K562 (cell line): ENCODE measurements around the gene CTDSP2. TPM values are rescaled to one million over a fixed set of nuclear protein-coding genes. Genes with fewer than 3 reads are reported as not detected.

ENCODE experiments used
- ARID4B ChIP-seq: sonication (generic); formaldehyde crosslinking; IDR thresholded peaks from 2 replicates; pipeline ENCODE4 v1.8.0; 2022; ENCODE audit warnings: mild to moderate bottlenecking, missing genetic modification reagents
- CBFA2T2 ChIP-seq: fragments of 450-650 bp; conservative IDR thresholded peaks from 2 replicates; pipeline ENCODE4 v1.6.1; 2017; ENCODE audit warnings: mild to moderate bottlenecking
- E2F6 ChIP-seq, 2 experiments: IDR thresholded peaks; 2 replicates each; pipeline ENCODE4 v1.6.1; 2011; ENCODE audit warnings: borderline replicate concordance in 1 of 2, control low read depth in 1 of 2, low read depth in 1 of 2, low read length in 1 of 2, mild to moderate bottlenecking in 1 of 2, mixed read lengths in 1 of 2, moderate library complexity in 1 of 2; ENCODE audit not compliant: insufficient read depth in 1 of 2, insufficient read length in 1 of 2, poor library complexity in 1 of 2, severe bottlenecking in 1 of 2; ENCODE audit errors: extremely low read depth in 1 of 2
- ETS1 ChIP-seq: conservative IDR thresholded peaks from 2 replicates; pipeline ENCODE4 v1.6.1; 2011; ENCODE audit warnings: low read depth, mild to moderate bottlenecking, low read length; ENCODE audit not compliant: control insufficient read depth
- FOXK1 ChIP-seq: sonication (generic); formaldehyde crosslinking; IDR thresholded peaks from 2 replicates; pipeline ENCODE4 v1.8.0; 2022; ENCODE audit warnings: missing genetic modification reagents, mild to moderate bottlenecking, borderline replicate concordance
- HMG20A ChIP-seq: fragments of 450-650 bp; formaldehyde crosslinking; conservative IDR thresholded peaks from 2 replicates; pipeline ENCODE4 v1.4.0; 2020; ENCODE audit warnings: mild to moderate bottlenecking, mixed read lengths
- IRF2 ChIP-seq: sonication (generic); formaldehyde crosslinking; IDR thresholded peaks from 2 replicates; pipeline ENCODE4 v1.8.1; 2022; ENCODE audit warnings: mild to moderate bottlenecking, missing genetic modification reagents
- KHSRP ChIP-seq: fragments of 450-650 bp; IDR thresholded peaks from 2 replicates; pipeline ENCODE4 v1.6.1; 2017
- MCM7 ChIP-seq, 2 experiments: fragments of 450-650 bp; IDR thresholded peaks; 2 replicates each; pipeline ENCODE4 v1.6.1; 2016 to 2018
- NR2C2 ChIP-seq, 2 experiments: fragments of 200-800 bp in 1 of 2; sonication (Bioruptor generic) in 1 of 2; sonication (generic) in 1 of 2; formaldehyde crosslinking in 1 of 2; IDR thresholded peaks; 2 replicates each; pipeline versions ENCODE4 v1.6.1 to v1.8.0; 2016 to 2022; ENCODE audit warnings: mild to moderate bottlenecking in 1 of 2, missing compliant biosample characterization in 1 of 2, missing genetic modification characterization in 1 of 2, missing genetic modification reagents in 1 of 2
- POLR2H ChIP-seq: IDR thresholded peaks from 2 replicates; pipeline ENCODE4 v1.6.1; 2016; ENCODE audit warnings: missing genetic modification characterization, low read depth, mild to moderate bottlenecking, control low read depth, missing compliant biosample characterization, moderate library complexity
- SMAD4 ChIP-seq: fragments of 250-450 bp; sonication (Bioruptor Pico); conservative IDR thresholded peaks from 2 replicates; pipeline ENCODE4 v1.8.0; 2021; ENCODE audit warnings: inconsistent platforms, mild to moderate bottlenecking, moderate library complexity
- TEAD4 ChIP-seq, 2 experiments: sonication (generic) in 1 of 2; formaldehyde crosslinking in 1 of 2; IDR thresholded peaks; 2 replicates each; pipeline versions ENCODE4 v1.6.1 to v1.8.0; 2012 to 2022; ENCODE audit warnings: borderline replicate concordance in 1 of 2, inconsistent platforms in 1 of 2, low read length in 1 of 2, mild to moderate bottlenecking in 1 of 2, missing genetic modification reagents in 1 of 2
- TGIF2 ChIP-seq: sonication (generic); formaldehyde crosslinking; IDR thresholded peaks from 2 replicates; pipeline ENCODE4 v1.8.1; 2022; ENCODE audit warnings: mild to moderate bottlenecking, missing genetic modification reagents, moderate library complexity
- TRIM28 ChIP-seq: fragments of 450-650 bp; IDR thresholded peaks from 2 replicates; pipeline ENCODE4 v1.6.1; 2017
- XRCC5 ChIP-seq: fragments of 200-400 bp; formaldehyde crosslinking; IDR thresholded peaks from 2 replicates; pipeline ENCODE4 v1.6.1; 2017; ENCODE audit warnings: low read depth, mild to moderate bottlenecking, low read length
- ZKSCAN1 ChIP-seq: fragments of 150-350 bp; IDR thresholded peaks from 2 replicates; pipeline ENCODE4 v1.6.1; 2016; ENCODE audit warnings: low read depth, low read length
- ZNF584 ChIP-seq: fragments of 200-800 bp; sonication (Bioruptor generic); IDR thresholded peaks from 2 replicates; pipeline ENCODE4 v1.6.1; 2016; ENCODE audit warnings: low read depth, mild to moderate bottlenecking, missing genetic modification characterization, missing compliant biosample characterization
- ZNF668 ChIP-seq: fragments of 250-450 bp; sonication (Bioruptor Pico); IDR thresholded peaks from 2 replicates; pipeline ENCODE4 v1.8.0; 2022; ENCODE audit warnings: mild to moderate bottlenecking, inconsistent platforms
- polyA plus RNA-seq, 8 experiments: library from polyadenylated mRNA; depleted of rRNA in 4 of 8; stranded (reverse) in 5 of 8; unstranded in 3 of 8; fragments of >200 nt; fragmentation: Nextera tagmentation in 2 of 8; fragmentation: Illumina TruSeq in 1 of 8; extraction: Ambion mirVana in 2 of 8; extraction: Trizol in 1 of 8; gene quantifications; 2 replicates each; pipeline versions ENCODE4 v1.2.1 to v1.2.3, GENCODE V29; 2011 to 2014; ENCODE audit warnings: inconsistent platforms in 1 of 8, missing spikeins in 1 of 8
- total RNA-seq, 7 experiments: library from RNA; depleted of rRNA in 6 of 7; stranded (reverse); fragments of >200 nt in 6 of 7; fragmentation: Illumina TruSeq in 2 of 7; extraction: Trizol in 2 of 7; gene quantifications; 2 replicates each; pipeline versions ENCODE4 v1.2.1 to v1.2.3, GENCODE V29; 2011 to 2021; ENCODE audit warnings: low replicate concordance in 1 of 7

Gene CTDSP2
- total and polyA plus RNA-seq, 9 of the 15 experiments (the other 6 are each of a cell fraction or from before 2014, with no cell fraction given): 20.4 to 108 (median 47.7) TPM

GRCh38 chr12:57782608-57783465, 63.7 kb downstream of the CTDSP2 start, which contains the start of gene TSFM (continued):
- TF ChIP-seq NR2C2 (CRISPR knock-in tag; IDR thresholded peaks at IDR 0.05): peak; percentile 83; the same call in 1 of the 2 replicates
- peak; percentile 54; the same call in 1 of the 2 replicates for TF ChIP-seq NR2C2 (tag; IDR thresholded peaks at IDR 0.05)
- TF ChIP-seq ARID4B (CRISPR knock-in tag): peak; percentile 75
- TF ChIP-seq FOXK1 (CRISPR knock-in tag): 0 out of 2 replicates have a peak, but pooled peaks have one; percentile 79
- TF ChIP-seq ZNF668 (CRISPR knock-in tag): no peak
- 0 out of 2 replicates have a peak, but pooled peaks have one; percentile 54 for TF ChIP-seq TRIM28
- TF ChIP-seq TEAD4 (IDR thresholded peaks at IDR 0.05; ENCODE audit: low read length): peak; percentile 78
- TF ChIP-seq TEAD4 (CRISPR knock-in tag; IDR thresholded peaks at IDR 0.05; ENCODE audit: borderline replicate concordance): no peak
- peak; percentile 95 for TF ChIP-seq XRCC5
- TF ChIP-seq E2F6 (IDR thresholded peaks at IDR 0.05; ENCODE audit: borderline replicate concordance in 1 of 2, extremely low read depth in 1 of 2, insufficient read depth in 1 of 2, insufficient read length in 1 of 2, low read depth in 1 of 2, low read length in 1 of 2, poor library complexity in 1 of 2, severe bottlenecking in 1 of 2): peak; percentile 42 to 61
- no peak for TF ChIP-seq HMG20A
- TF ChIP-seq MCM7 (IDR thresholded peaks at IDR 0.05): peak in 1 of 2 experiments; percentile 87; a peak in 1 of 4 replicates
- no peak for TF ChIP-seq CBFA2T2
- TF ChIP-seq SMAD4 (CRISPR knock-in tag): peak; percentile 21; the same call in 1 of the 2 replicates
- 0 out of 2 replicates have a peak, but pooled peaks have one; percentile 32 for TF ChIP-seq ZNF584 (CRISPR knock-in tag)
- TF ChIP-seq IRF2 (CRISPR knock-in tag): 0 out of 2 replicates have a peak, but pooled peaks have one; percentile 61
- 0 out of 2 replicates have a peak, but pooled peaks have one; percentile 60 for TF ChIP-seq TGIF2 (CRISPR knock-in tag)
- peak; percentile 39; the same call in 1 of the 2 replicates for TF ChIP-seq ZKSCAN1
- TF ChIP-seq POLR2H (tag): peak; percentile 62
- no peak for TF ChIP-seq KHSRP
- peak; percentile 94 for TF ChIP-seq ETS1
